GM23338 (cell line): ENCODE measurements around the gene ZEB2. TPM values are rescaled to one million over a fixed set of nuclear protein-coding genes. Genes with fewer than 3 reads are reported as not detected.
"Not testable (repeated sequence)": the region's sequence is repeated elsewhere in the genome, so short reads cannot be mapped to it uniquely, and the experiment has no call there.

ENCODE experiments used
- ATAC-seq: fragments of 200-7000 bp; cut with Tn5 transposase; 3 replicates; pipeline ENCODE4 v1.9.1; 2020
- DNase-seq: peaks from one replicate; pipeline ENCODE4 v3.0.0-alpha.2; 2015; ENCODE audit warnings: low spot score
- H2AFZ ChIP-seq: fragments of 200-600 bp; sonication (generic); 2 replicates; pipeline ENCODE4 v1.8.0; 2016; ENCODE audit warnings: antibody characterized with exemption, mild to moderate bottlenecking, moderate library complexity
- H3F3A ChIP-seq: fragments of 200-600 bp; sonication (generic); replicated peaks from 2 replicates; pipeline ENCODE4 v1.8.0; 2017; ENCODE audit warnings: antibody characterized with exemption, mixed run types, low read depth
- H3K27ac ChIP-seq: fragments of 200-600 bp; sonication (generic); 2 replicates; pipeline ENCODE4 v1.6.1; 2016; ENCODE audit warnings: low read depth
- H3K27me3 ChIP-seq: fragments of 200-600 bp; sonication (generic); 2 replicates; pipeline ENCODE4 v1.8.0; 2016; ENCODE audit warnings: mild to moderate bottlenecking, mixed run types, moderate library complexity; ENCODE audit not compliant: insufficient read depth
- H3K36me3 ChIP-seq: fragments of 200-600 bp; sonication (generic); 2 replicates; pipeline ENCODE4 v1.8.0; 2016; ENCODE audit warnings: mild to moderate bottlenecking; ENCODE audit not compliant: insufficient read depth
- H3K4me1 ChIP-seq: fragments of 200-600 bp; sonication (generic); 2 replicates; pipeline ENCODE4 v1.8.0; 2016; ENCODE audit warnings: mild to moderate bottlenecking, moderate library complexity; ENCODE audit not compliant: insufficient read depth
- H3K4me2 ChIP-seq: fragments of 200-600 bp; sonication (generic); 2 replicates; pipeline ENCODE4 v1.7.1; 2017; ENCODE audit warnings: mixed run types
- H3K4me3 ChIP-seq: fragments of 200-600 bp; sonication (generic); 2 replicates; pipeline ENCODE4 v1.6.1; 2016; ENCODE audit warnings: mixed run types
- H3K79me2 ChIP-seq: fragments of 200-600 bp; sonication (generic); replicated peaks from 2 replicates; pipeline ENCODE4 v1.8.0; 2017; ENCODE audit warnings: mild to moderate bottlenecking; ENCODE audit not compliant: insufficient read depth
- H3K9me2 ChIP-seq: fragments of 200-600 bp; sonication (generic); 2 replicates; pipeline ENCODE4 v1.8.0; 2017; ENCODE audit not compliant: insufficient read depth
- H4K20me1 ChIP-seq: fragments of 200-600 bp; sonication (generic); replicated peaks from 2 replicates; pipeline ENCODE4 v1.8.0; 2017; ENCODE audit warnings: mild to moderate bottlenecking; ENCODE audit not compliant: insufficient read depth
- H3K27ac Mint-ChIP-seq: 2 replicates; pipeline ENCODE4 v1.8.0; 2020; ENCODE audit warnings: inconsistent platforms, mild to moderate bottlenecking, moderate library complexity, mixed read lengths
- H3K27me3 Mint-ChIP-seq: 3 replicates; pipeline ENCODE4 v1.8.0; 2022; ENCODE audit warnings: low read depth, mild to moderate bottlenecking, moderate library complexity, mixed read lengths, inconsistent platforms; ENCODE audit not compliant: insufficient read depth, poor library complexity
- H3K36me3 Mint-ChIP-seq: 3 replicates; pipeline ENCODE4 v1.8.0; 2021; ENCODE audit warnings: low read depth, mild to moderate bottlenecking, inconsistent platforms, moderate library complexity, mixed read lengths
- H3K4me1 Mint-ChIP-seq: 3 replicates; pipeline ENCODE4 v1.8.0; 2020; ENCODE audit warnings: mild to moderate bottlenecking, inconsistent platforms, mixed read lengths
- H3K4me3 Mint-ChIP-seq: 3 replicates; pipeline ENCODE4 v1.8.0; 2021; ENCODE audit warnings: moderate library complexity, mild to moderate bottlenecking, inconsistent platforms, mixed read lengths
- H3K9me3 Mint-ChIP-seq: 3 replicates; pipeline ENCODE4 v1.8.0; 2020; ENCODE audit warnings: moderate library complexity, mild to moderate bottlenecking, inconsistent platforms, mixed read lengths
- CTCF ChIP-seq, 2 experiments: fragments of 200-600 bp in 1 of 2; sonication (generic) in 1 of 2; conservative IDR thresholded peaks; 2 replicates each; pipeline versions ENCODE4 v1.5.1 to v1.6.1; 2016 to 2017; ENCODE audit warnings: antibody characterized with exemption in 2 of 2, low read depth in 2 of 2, mild to moderate bottlenecking in 2 of 2, moderate library complexity in 1 of 2
- ETS1 ChIP-seq: IDR thresholded peaks from 2 replicates; pipeline ENCODE4 v1.6.1; 2016; ENCODE audit warnings: antibody characterized with exemption
- EZH2 ChIP-seq: fragments of 200-600 bp; sonication (generic); IDR thresholded peaks from one replicate; pipeline ENCODE4 v1.8.0; 2017; ENCODE audit warnings: antibody characterized with exemption, mild to moderate bottlenecking, low read depth; ENCODE audit not compliant: unreplicated experiment
- EZH2phosphoT487 ChIP-seq: fragments of 200-600 bp; sonication (generic); IDR thresholded peaks from one replicate; pipeline ENCODE4 v1.8.1; 2018; ENCODE audit warnings: antibody characterized with exemption; ENCODE audit not compliant: unreplicated experiment
- JUNB ChIP-seq: IDR thresholded peaks from one replicate; pipeline ENCODE4 v1.6.1; 2016; ENCODE audit warnings: antibody characterized with exemption; ENCODE audit not compliant: unreplicated experiment
- STAT1 ChIP-seq: IDR thresholded peaks from one replicate; pipeline ENCODE4 v1.6.1; 2016; ENCODE audit warnings: antibody characterized with exemption; ENCODE audit not compliant: unreplicated experiment
- ZNF114 ChIP-seq: fragments of 250-450 bp; sonication (Bioruptor Pico); IDR thresholded peaks from 2 replicates; pipeline ENCODE4 v1.5.0; 2020; ENCODE audit warnings: mild to moderate bottlenecking, moderate library complexity
- ZNF331 ChIP-seq: fragments of 250-450 bp; sonication (Bioruptor Pico); IDR thresholded peaks from 2 replicates; pipeline ENCODE4 v1.5.0; 2020; ENCODE audit warnings: low read depth, mild to moderate bottlenecking, moderate library complexity
- polyA plus RNA-seq: library from polyadenylated mRNA; unstranded; fragments of >200 nt; fragmentation: Nextera tagmentation; extraction: Ambion mirVana; gene quantifications from 2 replicates; pipeline ENCODE4 v1.2.1, GENCODE V29; 2016
- total RNA-seq: library from RNA; depleted of rRNA; stranded (reverse); fragments of >200 nt; shearing (Covaris generic); gene quantifications from 2 replicates; pipeline ENCODE4 v1.2.3, GENCODE V29; 2014

ZEB2 gene
- total and polyA plus RNA-seq, 2 experiments from 2014 or later: 0.45 TPM; not detected in 1

GRCh38 chr2:144364944-144365738 lies 154.8 kb downstream of the ZEB2 start (continued):
- TF ChIP-seq ZNF331 (CRISPR knock-in tag) (no peak), EZH2phosphoT487 (no peak), EZH2 (no peak), STAT1 (no peak)

GRCh38 chr2:144364247-144364646 lies 155.7 kb downstream of the ZEB2 start:
- H3K4me3 ChIP-seq, H3K4me3 Mint-ChIP-seq, H3K27ac ChIP-seq, H3K27ac Mint-ChIP-seq, H3K9me2 ChIP-seq, H3K36me3 Mint-ChIP-seq, ATAC-seq, H2AFZ ChIP-seq, H3K4me1 Mint-ChIP-seq, H3K79me2 ChIP-seq, H3K27me3 ChIP-seq, H3K27me3 Mint-ChIP-seq, DNase-seq, H3K4me1 ChIP-seq, H3K36me3 ChIP-seq, H3F3A ChIP-seq, H4K20me1 ChIP-seq, H3K4me2 ChIP-seq, H3K9me3 Mint-ChIP-seq: not testable (repeated sequence)

GRCh38 chr2:144362401-144362800 lies 157.5 kb downstream of the ZEB2 start:
- H3K79me2 ChIP-seq: no peaks in the 10 kb centered on the region
- H3K4me2 ChIP-seq: no peak overlapping the region
- H2AFZ ChIP-seq: no peak overlapping the region
- Mint-ChIP-seq H3K4me1 (peaks cover 3% of the 10 kb centered on the region; the same call in 2 of the 3 replicates), H3K4me3 (no peak overlapping the region), H3K36me3 (no peaks in the 10 kb centered on the region), H3K27me3 (peaks cover 3% of the 10 kb centered on the region), H3K27ac (no peak overlapping the region), H3K9me3 (no peaks in the 10 kb centered on the region)
- TF ChIP-seq JUNB (no peak), ETS1 (no peak)
- H4K20me1 ChIP-seq: no peaks in the 10 kb centered on the region
- no peak overlapping the region for H3K4me3 ChIP-seq
- no peaks in the 10 kb centered on the region for H3K36me3 ChIP-seq
- no peaks in the 10 kb centered on the region for H3K9me2 ChIP-seq
- DNase-seq: no peak
- H3K27me3 ChIP-seq: no peaks in the 10 kb centered on the region
- H3K27ac ChIP-seq: no peak overlapping the region
- H3F3A ChIP-seq: no peaks in the 10 kb centered on the region
- no peak for ATAC-seq
- H3K4me1 ChIP-seq: no peaks in the 10 kb centered on the region

GRCh38 chr2:144361742-144362141 lies 158.2 kb downstream of the ZEB2 start:
- ATAC-seq (no peak), DNase-seq (no peak)
- Histone ChIP-seq H3F3A (no peaks in the 10 kb centered on the region), H2AFZ (no peak overlapping the region), H4K20me1 (no peaks in the 10 kb centered on the region), H3K79me2 (no peaks in the 10 kb centered on the region), H3K4me3 (no peak overlapping the region), H3K27me3 (no peaks in the 10 kb centered on the region), H3K36me3 (no peaks in the 10 kb centered on the region), H3K9me2 (no peaks in the 10 kb centered on the region), H3K27ac (no peak overlapping the region), H3K4me1 (no peaks in the 10 kb centered on the region), H3K4me2 (no peak overlapping the region)
- H3K4me1 Mint-ChIP-seq: peaks cover 3% of the 10 kb centered on the region; the same call in 2 of the 3 replicates
- no peak overlapping the region for H3K27ac Mint-ChIP-seq
- H3K27me3 Mint-ChIP-seq: peaks cover 3% of the 10 kb centered on the region
- H3K9me3 Mint-ChIP-seq: no peaks in the 10 kb centered on the region
- no peak overlapping the region for H3K4me3 Mint-ChIP-seq
- no peak for TF ChIP-seq ZNF114
- TF ChIP-seq CTCF (conservative IDR thresholded peaks at IDR 0.05; ENCODE audit: low read depth in 2 of 2): peak; percentile 8 to 36; a peak in 2 of 4 replicates
- no peaks in the 10 kb centered on the region for H3K36me3 Mint-ChIP-seq
